ENCODE results near the gene SNTB2. TPM values are rescaled to one million over a fixed set of nuclear protein-coding genes. Genes with fewer than 3 reads are reported as not detected.

SNTB2 gene
- total RNA-seq (2011; cell fraction: chromatin; rRNA removed; ENCODE audit: low replicate concordance), result 14.8 and 24.0 TPM in 2 replicates
- 8.5 and 12.0 TPM in 2 replicates for total RNA-seq (2011; cell fraction: nucleolus; rRNA removed)
- total RNA-seq (2011; cell fraction: nucleoplasm; rRNA removed), result 7.2 and 14.4 TPM in 2 replicates
- total RNA-seq (2014; rRNA removed) (6.9 and 15.5 TPM in 2 replicates), total RNA-seq (2014; rRNA removed; fragmentation: Illumina TruSeq; extraction: Trizol) (5.7 and 7.2 TPM in 2 replicates), total RNA-seq (2015; rRNA removed; fragmentation: Illumina TruSeq; extraction: Trizol) (6.3 TPM in 2 replicates), total RNA-seq (2021) (13.7 and 14.1 TPM in 2 replicates), polyA plus RNA-seq (2011; rRNA removed) (7.6 and 9.5 TPM in 2 replicates), polyA plus RNA-seq (2014; fragmentation: Illumina TruSeq; extraction: Trizol) (3.4 and 3.9 TPM in 2 replicates), polyA plus RNA-seq (2014; fragmentation: Nextera tagmentation; extraction: Ambion mirVana) (1 to 10 TPM; 1.2 to 1.9 TPM), polyA plus RNA-seq (2014; rRNA removed) (4.1 and 4.4 TPM in 2 replicates), polyA minus RNA-seq (2011; rRNA and poly(A)+ RNA removed) (10.0 and 12.0 TPM in 2 replicates), Bru-seq, nascent RNA (percentile 57 among the genes with signal in this experiment), BruChase-seq, experiment 1, labeled RNA remaining after a 2-hour chase (percentile 65 among the genes with signal in this experiment), BruChase-seq, experiment 2, labeled RNA remaining after a 6-hour chase (percentile 66 among the genes with signal in this experiment)
- 4.5 and 4.8 TPM in 2 replicates for polyA plus RNA-seq (2011; cell fraction: cytosol; rRNA removed)
- polyA plus RNA-seq (2011; cell fraction: nucleus; rRNA removed), result 15.6 and 17.4 TPM in 2 replicates
- 2.5 and 4.1 TPM in 2 replicates for polyA plus RNA-seq (2012)
- polyA minus RNA-seq (2011; cell fraction: cytosol; rRNA and poly(A)+ RNA removed), result 7.0 and 10.4 TPM in 2 replicates
- polyA minus RNA-seq (2011; cell fraction: nucleus; rRNA and poly(A)+ RNA removed), result 4.4 and 10.4 TPM in 2 replicates
- long read RNA-seq, experiment 1, full-length matches to known transcripts, result 26 of 34 reads
- long read RNA-seq, experiment 1, partial matches to known transcripts, result 3 of 34 reads
- long read RNA-seq, experiment 1, other reads (novel, unspliced or antisense), result 5 of 34 reads
- long read RNA-seq, experiment 2, full-length matches to known transcripts, result 2 of 3 reads
- long read RNA-seq, experiment 2, partial matches to known transcripts, result 1 of 3 reads
- long read RNA-seq, experiment 2, other reads (novel, unspliced or antisense), result 0 of 3 reads
- long read RNA-seq, experiment 3, result 0 reads

DNA sequence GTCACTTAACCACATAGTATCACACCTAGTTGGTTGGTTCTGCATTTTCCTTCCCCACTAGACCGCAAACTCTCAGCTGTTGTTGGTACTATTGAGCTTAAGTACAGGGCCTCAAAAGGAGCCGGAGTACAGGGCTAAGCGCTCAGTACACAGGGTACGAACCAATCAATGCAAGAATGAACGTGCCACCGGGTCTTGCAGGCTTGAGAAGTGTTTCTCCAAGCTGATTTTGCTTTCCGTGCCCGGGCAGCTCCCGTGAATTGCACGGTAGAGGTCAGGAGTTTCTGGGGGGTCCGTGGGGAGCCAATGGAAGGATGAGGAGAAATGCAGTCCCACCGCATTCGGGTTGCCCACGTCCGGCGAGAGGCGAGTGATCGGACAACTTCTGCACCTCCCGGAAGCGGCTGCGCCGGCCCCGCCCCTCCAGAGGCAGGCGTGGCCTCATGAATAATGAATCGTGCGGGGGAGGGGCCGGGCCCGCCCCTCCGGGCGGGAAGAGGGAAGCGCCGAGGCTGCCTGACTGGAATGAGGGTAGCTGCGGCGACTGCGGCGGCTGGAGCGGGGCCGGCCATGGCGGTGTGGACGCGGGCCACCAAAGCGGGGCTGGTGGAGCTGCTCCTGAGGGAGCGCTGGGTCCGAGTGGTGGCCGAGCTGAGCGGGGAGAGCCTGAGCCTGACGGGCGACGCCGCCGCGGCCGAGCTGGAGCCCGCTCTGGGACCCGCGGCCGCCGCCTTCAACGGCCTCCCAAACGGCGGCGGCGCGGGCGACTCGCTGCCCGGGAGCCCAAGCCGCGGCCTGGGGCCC, at the start of gene SNTB2:
SNTB2 (plus strand) TSS at position 523 of the 804 bp plus-strand sequence; CDS start at position 526, 3 bp downstream.
- peak within 1 kb of the TSS; percentile 70 to 95 for H3K9ac ChIP-seq (ENCODE audit: insufficient read depth in 1 of 2, low read depth in 2 of 2, low read length in 2 of 2)
- peak; percentile 76 for FAIRE-seq
- H4K20me1 ChIP-seq (replicated peaks; ENCODE audit: control insufficient read depth, insufficient read depth, low read length), result no peaks in the 10 kb centered on the region; the same call in 1 of the 2 replicates
- peak within 1 kb of the TSS; percentile 89 for H3K4me2 ChIP-seq (ENCODE audit: insufficient read depth, low read length)
- H3K27ac ChIP-seq (ENCODE audit: extremely low read depth, low read depth, low read length), result peak within 1 kb of the TSS; percentile 78
- ChIA-PET CTCF (ENCODE audit: low intra/inter-chr PET ratio) (no interaction called here), POLR2A (interaction anchor here (0.6 to 0.7 kb wide), 2 partner anchors 28 to 1231 kb away, joined by 3 read pairs; no protein-coding TSS in a partner anchor)
- 1% methylated on average over 41 of the region's 69 CpGs for WGBS (ENCODE audit: insufficient coverage, low coverage, missing lambda C conversion rate)
- peak within 1 kb of the TSS; percentile 67 for H3K4me3 ChIP-seq
- in situ Hi-C loops (cut with MboI) (no loop called here), intact Hi-C loops (cut with micrococcal nuclease) (no loop called here)
- H3K27me3 ChIP-seq (ENCODE audit: control insufficient read depth in 2 of 2, insufficient read depth in 2 of 2, low read length in 2 of 2), result no peaks in the 10 kb centered on the region
- no peaks in the 10 kb centered on the region for H3K36me3 ChIP-seq (ENCODE audit: control insufficient read depth, insufficient read depth, low read length)
- no peaks in the 10 kb centered on the region for H3K9me3 ChIP-seq (replicated peaks; ENCODE audit: control insufficient read depth, insufficient read depth, low read depth, low read length)
- H3K79me2 ChIP-seq (ENCODE audit: control insufficient read depth, insufficient read depth, low read length), result peaks cover 13% of the 10 kb centered on the region
- TSS peak; percentile 97 for BruUV-seq (replicated peaks)
- DNase-seq (ENCODE audit: extremely low read depth in 1 of 4, low spot score in 3 of 4), result peak; percentile 95 to 97 (median 96)
- H3K4me1 ChIP-seq (replicated peaks in 1 of 2; ENCODE audit: control insufficient read depth in 2 of 2, insufficient read depth in 2 of 2, low read length in 2 of 2), result peaks cover 15 to 19% of the 10 kb centered on the region in 2 experiments
- H3K9me1 ChIP-seq (ENCODE audit: control insufficient read depth, insufficient read depth, low read length), result no peaks in the 10 kb centered on the region
- peak; percentile 96 for ATAC-seq
- H2AFZ ChIP-seq (ENCODE audit: low read depth, low read length), result peak within 1 kb of the TSS; percentile 94
- TF ChIP-seq MAZ (CRISPR knock-in tag; conservative IDR thresholded peaks at IDR 0.05 in 1 of 2, IDR thresholded peaks at IDR 0.05 in 1 of 2) (peak in 1 of 2 experiments; percentile 90; a peak in 3 of 4 replicates), JUN (IDR thresholded peaks at IDR 0.05; ENCODE audit: borderline replicate concordance, low read depth, low read length) (0 out of 2 replicates have a peak, but pooled peaks have one; percentile 37), JUN (CRISPR knock-in tag; IDR thresholded peaks at IDR 0.05; ENCODE audit: borderline replicate concordance) (no peak), EGR1 (conservative IDR thresholded peaks at IDR 0.05) (peak; percentile 86), L3MBTL2 (IDR thresholded peaks at IDR 0.05) (peak; percentile 78), ZC3H11A (IDR thresholded peaks at IDR 0.05; ENCODE audit: low read depth, low read length) (no peak), AFF1 (IDR thresholded peaks at IDR 0.05; ENCODE audit: low read depth in 1 of 2, partially characterized antibody in 2 of 2) (peak in 1 of 2 experiments; percentile 58), ZNF431 (CRISPR knock-in tag; IDR thresholded peaks at IDR 0.05) (no peak), CEBPB (tag; IDR thresholded peaks at IDR 0.05) (no peak)

All from K562 (cell line).